ENCODE data around the gene LBH. TPM values are rescaled to one million over a fixed set of nuclear protein-coding genes. Genes with fewer than 3 reads are reported as not detected.

The LBH gene
- total and polyA plus RNA-seq, 8 donors: 6.6 to 39.8 (median 17.0) TPM

- H3K27me3 ChIP-seq: no peaks in the 10 kb centered on the region
- no peaks in the 10 kb centered on the region for H3K36me3 ChIP-seq
- intact Hi-C loops (cut with DNase I; ENCODE audit: low total_unique reads): no loop called here
- TF ChIP-seq POLR2AphosphoS5 (IDR thresholded peaks at IDR 0.05) (no peak), CTCF (IDR thresholded peaks at IDR 0.05) (no peak), EP300 (IDR thresholded peaks at IDR 0.05) (no peak), POLR2A (IDR thresholded peaks at IDR 0.05) (no peak)
- H3K4me3 ChIP-seq: no peak overlapping the region
- H3K9me3 ChIP-seq: no peaks in the 10 kb centered on the region
- peak overlapping the region in 1 of 5 donors; percentile 11 for H3K27ac ChIP-seq
- 85 to 95% (median 92%) methylated on average over 5 of the region's 5 CpGs for WGBS, 5 donors
- DNase-seq: no peak
- peaks cover 0 to 10% (median 2%) of the 10 kb centered on the region in 4 donors for H3K4me1 ChIP-seq
Observed at GRCh38 chr2:30294133-30294532, 62.8 kb downstream of the LBH start.

GRCh38 chr2:30296496-30296895 is 65.2 kb downstream of the LBH start:
- Histone ChIP-seq H3K27ac (no peak overlapping the region), H3K36me3 (no peaks in the 10 kb centered on the region), H3K4me1 (peaks cover 0 to 22% (median 8%) of the 10 kb centered on the region in 4 donors), H3K27me3 (no peaks in the 10 kb centered on the region), H3K4me3 (no peak overlapping the region), H3K9me3 (no peaks in the 10 kb centered on the region)
- intact Hi-C loops (cut with DNase I; ENCODE audit: low total_unique reads): no loop called here
- no peak for TF ChIP-seq CTCF (IDR thresholded peaks at IDR 0.05)
- TF ChIP-seq POLR2A (IDR thresholded peaks at IDR 0.05): no peak
- no peak for TF ChIP-seq EP300 (IDR thresholded peaks at IDR 0.05)
- TF ChIP-seq POLR2AphosphoS5 (IDR thresholded peaks at IDR 0.05): no peak
- DNase-seq: no peak

- intact Hi-C loops (cut with DNase I; ENCODE audit: low total_unique reads): no loop called here
- 79 to 92% (median 90%) methylated on average over 6 of the region's 6 CpGs for WGBS, 5 donors
- Histone ChIP-seq H3K4me1 (peaks cover 0 to 23% (median 12%) of the 10 kb centered on the region in 4 donors), H3K27me3 (no peaks in the 10 kb centered on the region), H3K36me3 (no peaks in the 10 kb centered on the region), H3K9me3 (no peaks in the 10 kb centered on the region), H3K27ac (no peak overlapping the region), H3K4me3 (no peak overlapping the region)
- DNase-seq: no peak
- TF ChIP-seq POLR2AphosphoS5 (IDR thresholded peaks at IDR 0.05) (no peak), POLR2A (IDR thresholded peaks at IDR 0.05) (no peak), CTCF (IDR thresholded peaks at IDR 0.05) (no peak), EP300 (IDR thresholded peaks at IDR 0.05) (no peak)
Observed at GRCh38 chr2:30298302-30298701, 67.0 kb downstream of the LBH start.

GRCh38 chr2:30300122-30300455 is 68.8 kb downstream of the LBH start:
- WGBS, 5 donors: 45 to 74% (median 67%) methylated on average over 3 of the region's 3 CpGs
- no peak for DNase-seq
- Histone ChIP-seq H3K27ac (peak overlapping the region in 4 of 5 donors; percentile 49 to 67 (median 53)), H3K9me3 (no peaks in the 10 kb centered on the region), H3K36me3 (no peaks in the 10 kb centered on the region), H3K4me1 (peaks cover 0 to 23% (median 9%) of the 10 kb centered on the region in 4 donors), H3K4me3 (no peak overlapping the region), H3K27me3 (no peaks in the 10 kb centered on the region)
- no peak for TF ChIP-seq EP300 (IDR thresholded peaks at IDR 0.05)
- no peak for TF ChIP-seq CTCF (IDR thresholded peaks at IDR 0.05)
- no peak for TF ChIP-seq POLR2A (IDR thresholded peaks at IDR 0.05)
- TF ChIP-seq POLR2AphosphoS5 (IDR thresholded peaks at IDR 0.05): no peak
- intact Hi-C loops (cut with DNase I; ENCODE audit: low total_unique reads): no loop called here
